ENCODE results near the gene FAM210A. TPM values are rescaled to one million over a fixed set of nuclear protein-coding genes. Genes with fewer than 3 reads are reported as not detected.

Gene FAM210A
- total and polyA plus RNA-seq, 2 of the 4 experiments (the other 2 are of a cell fraction), result 9.8 to 25.3 TPM

- no peaks in the 10 kb centered on the region for H3K27me3 ChIP-seq (ENCODE audit: control insufficient read depth, insufficient read depth, low read length)
- peak overlapping the region; percentile 95 for H3K4me2 ChIP-seq (ENCODE audit: low read depth, low read length)
- no peak overlapping the region for H2AK5ac ChIP-seq (ENCODE audit: low read depth, low read length)
- no peaks in the 10 kb centered on the region; the same call in 1 of the 2 replicates for H3K36me3 ChIP-seq (ENCODE audit: control insufficient read depth, insufficient read depth, low read length)
- H2BK5ac ChIP-seq (ENCODE audit: low read depth, low read length, poor library complexity, severe bottlenecking), result peak overlapping the region; percentile 70
- CTCF ChIA-PET, result interaction anchor here (0.7 kb wide), 1 partner anchor 11 kb away, joined by 3 read pairs; no protein-coding TSS in a partner anchor
- peak overlapping the region; percentile 88 for H3K9ac ChIP-seq (ENCODE audit: low read depth, low read length)
- no peak overlapping the region for H3K23ac ChIP-seq (ENCODE audit: low read depth, low read length)
- peak overlapping the region; percentile 39 to 41; a peak in 3 of 4 replicates for H4K8ac ChIP-seq (ENCODE audit: low read depth in 2 of 2, low read length in 2 of 2)
- H3K9me1 ChIP-seq (ENCODE audit: insufficient read depth, low read length), result no peaks in the 10 kb centered on the region
- peak overlapping the region; percentile 43; the same call in 1 of the 2 replicates for H4K5ac ChIP-seq (ENCODE audit: low read depth, low read length)
- dilution Hi-C loops (cut with HindIII; ENCODE audit: low sequenced_read_pairs, unreplicated experiment), result no loop called here
- no peaks in the 10 kb centered on the region for H3K9me3 ChIP-seq (ENCODE audit: control insufficient read depth, insufficient read depth, low read length)
- peak overlapping the region; percentile 97 for H2AFZ ChIP-seq (replicated peaks; ENCODE audit: low read length, poor library complexity)
- BruUV-seq (replicated peaks), result no TSS peak
- no peak overlapping the region for H2BK15ac ChIP-seq (ENCODE audit: low read depth, low read length)
- peak overlapping the region; percentile 14; the same call in 1 of the 2 replicates for H3K4ac ChIP-seq (ENCODE audit: low read depth, low read length)
- peak overlapping the region; percentile 3; the same call in 1 of the 2 replicates for H3K18ac ChIP-seq (ENCODE audit: low read depth, low read length)
- ATAC-seq (ENCODE audit: low read depth) (peak; percentile 45), DNase-seq (peak; percentile 56)
- H2BK120ac ChIP-seq (ENCODE audit: low read depth, low read length), result no peak overlapping the region
- H3K14ac ChIP-seq (replicated peaks; ENCODE audit: low read depth, low read length), result no peak overlapping the region; the same call in 1 of the 2 replicates
- 0% methylated on average over 7 of the region's 30 CpGs; no CpG with 5 or more reads in 1 of the 2 experiments for WGBS, 2 experiments (ENCODE audit: extremely low coverage in 2 of 2, insufficient read length in 1 of 2)
- H3K4me3 ChIP-seq (ENCODE audit: insufficient read depth, low read depth, low read length), result peak overlapping the region; percentile 80
- H3K4me1 ChIP-seq (ENCODE audit: control insufficient read depth, insufficient read depth, low read length), result no peaks in the 10 kb centered on the region
- 0 out of 2 replicates have a peak overlapping the region, but pooled peaks have one; percentile 79 for H4K91ac ChIP-seq (ENCODE audit: insufficient read depth, low read depth, low read length)
- in situ Hi-C loops (cut with MboI; ENCODE audit: low sequenced_read_pairs), result loop anchor here (25.0 kb wide), 1 partner anchor 740 kb away; the partner anchor contains the start of gene CEP192
- POLR2A ChIA-PET (ENCODE audit: unreplicated experiment), result interaction anchor here (0.6 kb wide), 1 partner anchor 508 kb away, joined by 3 read pairs; no protein-coding TSS in a partner anchor
- peak overlapping the region; percentile 97 for H2AK9ac ChIP-seq (replicated peaks; ENCODE audit: low read depth, low read length, poor library complexity)
- H3K56ac ChIP-seq (ENCODE audit: extremely low read depth, insufficient read depth, low read length), result 0 out of 2 replicates have a peak overlapping the region, but pooled peaks have one; percentile 20
- H3K79me1 ChIP-seq (ENCODE audit: low read depth in 1 of 2, low read length in 2 of 2), result peaks cover 10 to 46% of the 10 kb centered on the region in 2 experiments; a peak in 3 of 4 replicates
- no peak overlapping the region for H2BK20ac ChIP-seq (ENCODE audit: low read depth, low read length)
- peaks cover 10% of the 10 kb centered on the region; the same call in 1 of the 2 replicates for H4K20me1 ChIP-seq (ENCODE audit: insufficient read depth, low read length)
- H3K27ac ChIP-seq (ENCODE audit: insufficient read depth, low read length), result peak overlapping the region; percentile 84
- intact Hi-C loops (cut with micrococcal nuclease), result no loop called here
- TF ChIP-seq MAZ (IDR thresholded peaks at IDR 0.05; ENCODE audit: borderline replicate concordance, low read depth, low read length) (0 out of 2 replicates have a peak, but pooled peaks have one; percentile 5), RFX5 (IDR thresholded peaks at IDR 0.05; ENCODE audit: low read depth, low read length) (no peak), CEBPB (IDR thresholded peaks at IDR 0.05; ENCODE audit: low read depth, low read length) (peak; percentile 45), FOS (IDR thresholded peaks at IDR 0.05; ENCODE audit: low read depth, low read length) (no peak), SMC3 (IDR thresholded peaks at IDR 0.05; ENCODE audit: low read depth, low read length) (no peak), RAD21 (IDR thresholded peaks at IDR 0.05; ENCODE audit: low read length) (no peak), NFE2L2 (IDR thresholded peaks at IDR 0.05; ENCODE audit: low read depth, low read length) (no peak), CTCF (conservative IDR thresholded peaks at IDR 0.05; ENCODE audit: low read depth, low read length) (no peak), MXI1 (IDR thresholded peaks at IDR 0.05; ENCODE audit: borderline replicate concordance, low read depth, low read length) (no peak), RCOR1 (IDR thresholded peaks at IDR 0.05; ENCODE audit: insufficient replicate concordance, low read length) (no peak), MAFK (IDR thresholded peaks at IDR 0.05; ENCODE audit: low read depth, low read length) (no peak), BHLHE40 (IDR thresholded peaks at IDR 0.05; ENCODE audit: low read depth, low read length) (no peak), ELK1 (IDR thresholded peaks at IDR 0.05; ENCODE audit: borderline replicate concordance, low read depth, low read length) (no peak), POLR2A (IDR thresholded peaks at IDR 0.05; ENCODE audit: low read depth, low read length) (peak; percentile 69), CHD1 (IDR thresholded peaks at IDR 0.05; ENCODE audit: low read depth, low read length) (no peak)
These were observed 594 bp upstream of the FAM210A start for GRCh38 chr18:13726972-13727331.

Measured in IMR-90 (cell line).